DMS114 treated with DMSO at 0.1 percent for 48 hours (cell line): ENCODE results near the gene ZNF184.

Source experiments
- DNase-seq: peaks from one replicate; lab custom pipeline; 2025; ENCODE audit not compliant: unreplicated experiment; lab: John Stamatoyannopoulos, UW

ZNF184 gene

DNA sequence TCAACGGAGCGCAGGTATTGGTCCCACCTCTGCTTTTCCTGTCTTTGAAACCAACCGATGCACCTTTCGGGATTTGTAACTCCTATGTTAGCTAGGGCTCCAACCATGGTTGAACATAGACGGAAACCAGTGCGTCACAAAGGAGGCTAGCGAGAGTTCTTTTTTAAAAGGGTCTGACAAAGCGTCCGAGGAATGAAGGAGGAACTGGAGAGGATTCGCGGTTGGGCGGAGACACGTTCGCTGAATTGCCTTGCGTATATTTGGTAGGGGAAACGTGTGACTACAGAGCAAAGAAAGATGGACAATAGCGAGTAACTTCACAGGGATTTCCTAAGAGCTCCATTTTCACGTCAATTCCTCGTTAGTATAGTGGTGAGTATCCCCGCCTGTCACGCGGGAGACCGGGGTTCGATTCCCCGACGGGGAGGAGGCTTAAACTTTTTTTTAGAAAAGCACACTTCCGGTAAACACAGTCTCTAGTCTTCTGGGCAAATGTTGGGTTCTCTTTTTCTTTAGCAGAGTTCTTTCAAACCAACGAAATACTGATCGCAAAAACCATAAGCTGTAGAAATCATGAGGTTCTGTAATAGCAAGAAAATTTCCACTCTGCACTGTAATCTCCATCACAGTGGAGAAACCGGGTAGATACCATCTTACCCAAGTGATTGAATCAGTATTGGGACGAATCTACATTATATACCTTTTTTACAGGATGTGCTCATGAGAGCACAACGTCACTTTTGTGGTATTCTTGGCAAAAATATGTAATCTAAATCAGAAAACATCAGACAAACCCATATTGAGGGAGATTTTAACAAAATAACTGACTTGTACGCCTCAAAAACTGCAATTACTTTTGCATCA, 6.6 kb upstream of the ZNF184 start:
- peak; percentile 96 for DNase-seq

DNA sequence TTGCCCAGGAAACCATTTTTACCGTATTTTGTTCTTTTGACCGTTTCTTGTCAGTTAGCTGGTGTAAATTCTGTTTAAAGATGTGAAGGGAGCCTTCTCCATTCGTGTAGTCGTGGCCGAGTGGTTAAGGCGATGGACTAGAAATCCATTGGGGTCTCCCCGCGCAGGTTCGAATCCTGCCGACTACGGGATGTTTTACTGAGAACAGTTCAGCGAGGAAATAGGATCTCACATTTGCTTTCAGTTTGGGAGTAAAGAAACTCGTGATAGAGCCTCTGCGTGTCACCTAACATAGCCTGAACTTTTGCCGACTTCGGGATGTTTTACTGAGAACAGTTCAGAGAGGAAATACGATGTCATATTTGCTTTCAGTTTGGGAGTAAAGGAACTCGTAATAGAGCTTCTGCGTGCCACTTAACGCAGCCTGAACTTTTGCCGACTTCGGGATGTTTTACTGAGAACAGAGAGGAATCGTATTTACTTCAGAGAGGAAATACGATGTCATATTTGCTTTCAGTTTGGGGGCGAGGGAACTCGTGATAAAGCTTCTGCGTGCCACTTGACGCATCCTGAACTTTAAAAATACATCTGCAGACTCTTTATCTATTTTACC, 5.9 kb upstream of the ZNF184 start:
- DNase-seq: peak; percentile 87

DNA sequence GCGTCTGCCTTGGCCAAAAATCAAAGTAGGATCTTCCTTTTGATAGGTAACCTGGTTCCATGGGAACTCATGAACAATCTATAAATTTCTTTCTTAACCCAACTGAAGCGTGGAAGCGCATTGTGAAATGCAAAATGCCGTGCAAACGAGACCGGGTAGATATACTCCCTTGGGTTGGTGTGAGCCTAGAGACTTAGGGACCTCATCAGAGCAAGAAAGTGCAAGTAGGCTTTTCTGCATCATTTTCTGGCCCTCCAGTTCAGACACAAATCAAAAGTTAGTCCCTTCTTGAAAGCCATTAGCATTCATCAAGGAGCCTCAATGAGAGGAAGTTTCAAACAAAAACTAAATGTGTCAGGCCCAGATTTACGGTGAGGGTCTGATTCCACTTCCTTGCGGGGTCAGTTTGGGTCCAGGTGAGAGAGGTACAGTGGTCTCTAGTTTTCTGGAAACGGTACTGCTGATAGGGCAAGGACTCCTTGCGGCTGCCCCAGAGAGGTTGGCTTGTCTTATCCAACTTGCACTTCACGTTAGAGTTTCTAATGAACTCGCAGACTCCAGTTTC, 5.3 kb upstream of the ZNF184 start:
- DNase-seq: no peak

DNA sequence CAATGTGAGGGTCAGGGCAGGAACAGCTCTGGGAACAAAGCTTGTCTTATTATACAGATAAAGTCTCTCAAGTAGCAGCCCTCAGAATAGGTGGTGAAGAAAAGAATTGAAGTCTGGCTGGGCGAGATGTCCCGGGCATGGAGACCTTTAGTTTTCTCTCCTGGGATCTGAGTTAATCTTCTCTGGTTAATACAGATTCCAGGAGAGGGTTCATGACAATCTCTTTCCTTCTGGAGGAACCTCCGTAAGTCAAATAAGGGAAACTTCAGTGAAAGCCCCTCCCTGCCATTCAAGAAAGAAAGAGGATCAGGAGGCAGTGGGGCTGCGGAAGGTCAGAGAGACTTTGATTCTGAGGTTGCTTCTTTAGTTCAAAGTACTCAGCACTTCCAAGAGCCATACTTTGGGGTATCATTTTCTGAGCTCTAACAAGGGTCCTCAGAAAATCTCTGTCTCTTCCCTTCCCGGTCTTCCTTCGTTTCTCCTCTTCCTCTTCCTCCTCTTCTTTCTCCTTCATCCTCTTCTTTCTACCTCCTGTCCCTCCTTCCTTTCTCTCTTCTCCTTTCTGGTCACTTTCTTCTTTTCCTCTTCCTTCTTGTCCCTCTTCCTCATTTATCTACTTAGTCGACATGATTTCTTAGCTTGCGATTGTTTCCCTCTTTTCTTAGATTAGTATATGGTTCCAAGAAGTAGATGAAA, 4.6 kb upstream of the ZNF184 start:
- DNase-seq: no peak

DNA sequence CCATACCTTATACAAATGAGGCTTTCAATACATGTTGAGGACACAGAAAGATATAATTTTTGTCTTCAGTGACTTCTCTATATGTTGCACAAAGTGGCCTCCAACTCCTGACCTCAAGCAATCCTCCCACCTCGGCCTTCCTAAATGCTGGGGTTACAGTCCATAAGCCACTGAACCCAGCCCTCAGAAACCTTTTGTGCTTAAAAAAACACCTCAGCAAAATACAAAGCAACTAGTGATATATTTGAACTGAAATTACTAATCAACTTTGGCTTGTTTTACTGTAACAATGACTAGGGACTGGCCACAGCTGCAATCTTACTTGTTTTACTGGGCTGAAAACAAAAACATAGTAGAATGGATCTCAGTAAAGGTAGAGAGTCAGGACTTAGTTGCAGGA, 3.2 kb upstream of the ZNF184 start:
- DNase-seq: no peak

DNA sequence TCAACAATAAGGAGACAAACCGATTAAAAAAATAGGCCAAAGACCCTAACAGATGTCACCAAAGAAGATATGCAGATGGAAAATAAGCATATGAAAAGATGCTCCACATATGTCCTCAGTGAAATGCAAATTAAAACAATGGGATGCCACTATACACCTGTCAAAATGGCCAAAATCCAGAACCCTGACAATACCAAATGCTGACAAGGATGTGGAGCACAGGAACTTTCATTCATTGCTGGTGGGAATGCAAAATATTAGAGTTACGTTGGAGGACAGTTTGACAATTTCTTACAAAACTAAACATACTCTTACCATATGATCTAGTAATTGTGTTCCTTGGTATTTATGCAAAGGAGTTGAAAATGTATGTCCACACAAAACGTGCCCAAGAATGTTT, 1.8 kb upstream of the ZNF184 start:
- DNase-seq: no peak

DNA sequence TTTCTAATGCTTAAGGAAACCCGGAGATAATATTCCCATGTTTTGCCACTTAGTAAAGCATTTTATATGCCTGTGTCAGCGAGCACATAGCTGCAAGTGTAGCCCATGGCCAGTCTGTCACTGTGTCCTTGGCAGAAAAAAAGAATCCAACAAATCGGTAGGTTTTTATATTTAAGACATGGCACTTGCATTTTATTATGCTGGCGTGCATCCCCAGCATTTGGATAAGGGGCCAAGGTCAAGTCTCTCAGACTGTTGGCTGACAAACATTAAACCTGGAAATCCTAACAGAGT, 1.2 kb upstream of the ZNF184 start:
- DNase-seq: no peak

DNA sequence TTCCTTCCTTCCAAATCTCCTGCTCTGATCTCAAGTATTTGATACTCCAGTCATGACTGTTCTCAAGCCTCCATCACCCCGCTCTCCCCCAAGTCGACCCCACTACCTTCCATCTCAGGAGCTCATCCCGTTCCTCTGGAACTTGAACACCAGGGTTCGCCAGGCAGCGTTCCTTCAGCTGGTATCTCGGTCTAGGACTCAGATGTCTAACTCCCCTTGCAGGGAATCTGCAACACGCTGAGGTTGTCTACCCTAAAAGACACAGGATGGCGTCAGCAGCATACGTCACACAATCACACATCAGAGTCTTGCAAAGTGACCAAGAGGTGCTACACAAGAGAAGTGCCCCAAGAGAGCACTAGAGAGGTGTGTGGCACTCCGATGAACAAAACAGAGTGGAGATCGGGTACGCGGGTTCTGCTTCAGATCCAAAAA, 706 bp downstream of the ZNF184 start:
- DNase-seq: peak; percentile 76

DNA sequence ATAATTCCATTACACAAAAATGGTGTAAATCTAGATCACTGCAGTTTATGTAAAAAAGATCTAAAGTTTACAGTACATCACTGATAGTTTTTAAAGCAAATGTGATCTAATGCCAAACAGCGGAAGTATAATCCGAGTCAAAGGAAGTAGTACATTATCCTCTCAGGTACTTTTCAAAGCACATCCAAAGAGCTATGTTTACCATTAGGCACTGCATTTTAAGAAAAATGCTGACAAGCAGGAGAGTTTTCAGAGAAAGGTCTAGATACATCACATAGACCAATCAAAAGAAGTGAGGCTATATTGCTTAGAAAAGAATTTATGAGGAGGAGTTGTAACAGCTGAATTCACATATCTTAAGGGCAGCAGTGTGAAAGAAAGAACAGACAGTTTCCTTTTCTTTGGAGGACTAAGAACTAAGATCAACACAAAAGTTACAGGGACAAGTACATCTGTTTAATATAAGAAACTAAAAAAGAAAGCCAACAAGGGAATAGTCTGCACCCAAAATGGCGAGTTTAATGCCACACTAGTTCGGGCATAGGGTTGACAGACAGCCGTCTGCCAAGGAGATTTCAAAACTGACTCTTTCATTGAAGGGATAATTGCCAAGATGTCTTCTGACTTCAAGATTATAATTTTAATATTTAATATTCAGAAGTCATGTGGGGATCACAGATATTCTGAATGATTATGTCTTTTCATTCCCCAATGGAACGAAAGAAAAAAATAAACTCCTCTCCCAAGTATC, 1.4 kb downstream of the ZNF184 start:
- no peak for DNase-seq

DNA sequence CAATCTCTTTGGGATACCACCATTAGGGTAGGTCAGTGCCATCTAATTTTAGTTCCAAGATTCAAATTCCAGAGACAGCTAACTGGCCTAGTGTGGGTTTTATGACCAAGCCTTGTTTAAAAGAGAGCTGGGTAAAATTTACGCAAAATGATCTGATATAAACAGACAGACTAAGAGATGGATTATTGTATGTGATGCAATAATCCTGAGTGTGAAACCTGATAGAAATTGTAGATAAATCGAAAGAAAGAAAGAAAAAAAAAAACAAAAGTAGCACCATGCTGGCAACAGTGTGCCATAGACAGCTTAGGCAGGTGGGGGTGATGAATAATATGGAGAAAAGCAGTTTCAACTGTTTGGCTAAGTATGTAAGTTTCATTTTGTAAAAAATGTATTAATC, 2.9 kb downstream of the ZNF184 start:
- no peak for DNase-seq

DNA sequence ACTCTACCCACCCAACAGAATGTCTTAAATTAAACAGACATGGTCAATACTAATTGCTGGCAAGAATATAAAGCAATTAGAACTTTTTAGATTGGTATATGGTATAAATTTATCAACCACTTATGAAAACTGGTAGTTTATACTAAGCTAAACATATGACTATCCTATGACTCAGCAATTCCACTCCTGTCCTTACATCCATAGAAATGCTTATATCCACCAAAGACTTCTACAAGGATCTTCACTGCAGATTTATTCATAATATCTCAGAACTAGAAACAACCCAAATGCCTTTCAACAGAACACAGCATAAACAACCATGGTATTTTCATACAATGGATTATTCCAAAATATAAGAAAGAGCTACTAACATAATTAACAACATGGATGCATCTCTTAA, 4.6 kb downstream of the ZNF184 start:
- DNase-seq: no peak

DNA sequence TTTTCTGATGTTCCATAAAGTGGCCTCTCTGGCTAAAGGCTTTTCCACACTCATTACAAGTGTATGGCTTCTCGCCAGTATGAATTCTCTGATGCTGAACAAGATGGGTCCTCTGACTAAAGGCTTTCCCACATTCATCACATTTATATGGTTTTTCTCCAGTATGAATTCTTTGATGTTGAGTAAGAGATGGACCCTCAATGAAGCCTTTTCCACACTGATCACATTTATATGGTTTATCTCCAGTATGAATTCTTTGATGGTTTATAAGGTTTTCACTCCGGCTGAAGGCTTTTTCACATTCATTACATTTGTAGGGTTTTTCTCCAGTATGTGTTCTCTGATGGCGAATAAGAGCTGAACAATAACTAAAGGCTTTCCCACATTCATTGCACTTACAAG, 20.4 kb downstream of the ZNF184 start:
- DNase-seq: no peak

DNA sequence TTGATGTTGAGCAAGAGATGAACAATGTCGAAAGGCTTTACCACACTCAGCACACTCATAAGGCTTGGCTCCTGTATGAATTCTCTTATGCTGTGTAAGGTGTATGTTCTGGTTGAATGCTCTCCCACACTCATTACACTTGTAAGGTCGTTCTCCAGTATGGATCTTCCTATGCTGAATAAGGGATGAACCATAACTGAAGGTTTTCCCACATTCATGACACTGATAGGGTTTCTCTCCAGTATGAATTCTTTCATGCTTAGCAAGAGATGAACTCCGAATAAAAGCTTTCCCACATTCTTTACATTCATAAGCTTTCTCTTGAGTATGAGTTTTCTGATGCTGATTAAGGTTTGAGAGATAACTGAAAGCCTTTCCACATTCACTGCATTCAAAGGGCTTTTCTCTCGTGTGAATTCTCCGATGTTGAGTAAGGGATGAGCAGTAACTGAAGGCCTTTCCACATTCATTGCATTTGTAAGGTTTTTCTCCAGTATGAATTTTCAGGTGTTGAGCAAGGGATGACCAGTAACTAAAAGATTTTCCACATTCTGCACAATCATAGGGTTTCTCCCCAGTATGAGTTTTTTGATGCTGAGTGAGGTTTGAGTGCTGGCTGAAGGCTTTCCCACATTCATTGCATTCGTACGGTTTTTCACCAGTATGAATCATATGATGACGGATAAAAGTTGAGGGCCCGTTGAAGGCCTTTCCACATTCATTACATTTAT, 21.1 kb downstream of the ZNF184 start:
- DNase-seq: no peak

DNA sequence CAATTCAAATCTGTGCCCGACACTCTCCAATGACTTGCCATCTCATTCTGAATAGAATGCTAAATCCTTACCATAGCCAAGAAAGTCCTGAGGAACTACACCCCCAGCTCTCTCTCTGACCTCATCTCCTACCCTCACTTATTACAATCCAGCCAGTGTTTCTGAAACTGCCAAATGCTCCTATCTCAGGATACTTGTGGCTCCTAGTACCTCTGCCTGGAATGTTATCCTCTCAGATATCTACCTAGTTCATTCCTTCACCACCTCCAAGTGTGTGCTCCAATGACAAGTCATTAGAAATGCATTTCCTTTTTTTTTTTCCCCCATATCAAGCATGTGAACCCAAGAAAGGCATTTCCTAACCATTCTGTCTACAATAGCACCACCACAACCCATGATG, 24.4 kb downstream of the ZNF184 start:
- DNase-seq: no peak

DNA sequence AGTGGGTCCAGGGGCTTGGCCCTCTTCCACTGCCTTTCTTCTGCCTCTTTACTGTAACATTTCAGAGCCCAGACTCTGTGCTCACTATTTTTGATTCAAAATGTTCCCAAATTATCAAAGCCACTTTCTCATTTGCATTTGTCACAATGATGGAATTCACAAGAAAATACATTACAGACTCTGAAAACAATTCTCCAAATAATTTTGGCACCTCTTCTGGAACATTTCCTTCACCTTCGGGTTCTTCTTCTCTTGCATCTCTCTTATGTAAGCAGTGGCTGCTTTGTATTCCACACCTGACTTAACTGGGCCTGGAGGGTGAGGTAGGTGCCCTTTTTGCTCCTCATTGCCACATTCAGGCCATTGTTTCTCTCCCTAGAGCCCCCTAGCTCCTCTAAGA, 30.0 kb downstream of the ZNF184 start:
- no peak for DNase-seq

DNA sequence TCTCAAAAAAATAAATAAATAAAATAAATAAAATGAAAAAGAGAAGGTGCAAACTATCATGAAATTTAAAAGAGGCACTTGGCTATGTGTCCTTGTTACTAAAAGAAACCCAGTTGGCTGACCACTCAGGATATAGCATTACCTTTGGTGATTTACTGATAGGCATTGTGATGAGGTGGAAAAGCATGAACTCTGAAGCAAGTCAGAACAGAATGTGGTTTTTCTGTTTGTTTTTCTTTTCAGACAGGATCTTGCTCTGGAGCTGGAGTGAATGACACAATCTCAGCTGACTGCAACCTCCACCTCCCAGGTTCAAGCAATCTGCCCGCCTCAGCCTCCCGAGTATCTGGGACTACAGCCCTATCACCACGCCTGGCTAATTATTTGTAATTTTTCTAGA, 31.9 kb downstream of the ZNF184 start:
- no peak for DNase-seq

DNA sequence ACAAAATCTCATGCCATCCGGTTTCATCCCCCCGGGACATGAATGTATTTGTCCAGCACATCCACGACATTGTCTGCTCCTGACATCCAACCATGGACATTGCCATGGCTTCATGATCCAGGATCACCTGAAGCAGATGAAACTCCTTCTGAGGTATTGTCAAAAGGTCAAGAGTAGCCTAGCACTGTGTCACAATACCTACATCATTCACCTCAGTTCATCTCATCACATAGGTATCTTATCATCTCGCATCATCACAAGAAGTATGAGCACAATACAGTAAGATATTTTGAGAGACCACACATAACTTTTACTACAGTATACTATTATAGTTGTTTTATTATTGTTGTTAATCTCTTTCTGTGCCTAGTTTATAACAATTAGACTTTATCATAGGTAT, 33.5 kb downstream of the ZNF184 start:
- no peak for DNase-seq

DNA sequence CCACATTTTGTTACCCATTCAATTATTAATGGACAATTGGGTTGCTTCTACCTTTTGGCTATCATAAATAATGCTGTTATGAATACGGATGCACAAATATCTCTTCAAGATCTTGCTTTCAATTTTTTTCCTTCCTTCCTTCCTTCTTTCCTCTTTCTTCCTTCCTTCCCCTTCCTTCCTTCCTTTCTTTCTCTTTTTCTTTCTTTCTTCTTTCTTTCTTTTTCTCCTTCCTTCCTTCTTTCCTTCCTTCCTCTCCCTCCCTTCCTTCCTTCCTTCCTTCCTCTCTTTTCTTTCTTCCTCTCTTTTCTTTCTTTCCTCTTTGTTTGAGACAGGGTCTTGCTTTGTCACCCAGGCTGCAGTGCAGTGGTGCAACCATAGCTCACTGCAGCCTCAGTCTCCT, 39.2 kb downstream of the ZNF184 start:
- DNase-seq: no peak

DNA sequence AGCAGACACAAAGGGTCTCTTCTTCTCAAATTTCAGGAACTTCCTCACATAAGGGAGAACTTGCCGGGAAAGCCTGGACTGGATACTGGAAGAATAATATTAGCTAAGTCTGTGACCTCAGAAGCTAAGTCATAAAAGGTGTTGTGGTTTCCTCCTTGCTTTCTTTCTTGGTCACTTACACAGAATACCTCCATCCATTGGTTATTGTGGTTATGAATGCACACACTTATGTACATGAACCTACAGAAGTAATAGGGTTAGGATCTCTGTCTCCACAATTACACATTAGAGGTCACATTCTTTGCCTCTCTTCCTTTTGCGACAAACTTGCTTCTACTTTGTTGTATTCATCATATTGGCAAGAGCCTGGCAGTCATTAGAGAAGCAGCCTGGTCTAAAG, 43.9 kb downstream of the ZNF184 start:
- no peak for DNase-seq

DNA sequence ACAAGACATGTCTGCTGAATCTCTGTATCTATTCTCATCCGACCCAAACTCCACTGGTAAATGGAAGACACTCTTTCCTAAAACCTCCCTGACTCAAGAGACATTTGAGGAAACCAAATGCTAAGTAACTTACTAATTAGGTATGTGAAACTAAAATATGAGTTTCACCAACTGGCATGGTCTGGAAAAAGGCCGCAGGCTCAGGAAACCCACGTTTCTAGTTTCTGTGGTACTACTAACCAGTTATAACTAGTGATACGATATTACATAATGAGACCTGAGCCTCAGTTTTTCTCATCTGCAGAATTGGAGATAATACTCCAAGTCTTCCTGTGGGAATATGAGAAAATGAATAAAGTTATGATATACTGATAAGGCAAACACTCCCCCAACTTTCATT, 44.4 kb downstream of the ZNF184 start:
- DNase-seq: no peak
